ENCODE measurements around the gene PAIP2B. TPM values are rescaled to one million over a fixed set of nuclear protein-coding genes. Genes with fewer than 3 reads are reported as not detected.

Gene PAIP2B
- total RNA-seq, 4 donors from 2014 or later, result 8.6 to 13.2 (median 10.7) TPM

DNA sequence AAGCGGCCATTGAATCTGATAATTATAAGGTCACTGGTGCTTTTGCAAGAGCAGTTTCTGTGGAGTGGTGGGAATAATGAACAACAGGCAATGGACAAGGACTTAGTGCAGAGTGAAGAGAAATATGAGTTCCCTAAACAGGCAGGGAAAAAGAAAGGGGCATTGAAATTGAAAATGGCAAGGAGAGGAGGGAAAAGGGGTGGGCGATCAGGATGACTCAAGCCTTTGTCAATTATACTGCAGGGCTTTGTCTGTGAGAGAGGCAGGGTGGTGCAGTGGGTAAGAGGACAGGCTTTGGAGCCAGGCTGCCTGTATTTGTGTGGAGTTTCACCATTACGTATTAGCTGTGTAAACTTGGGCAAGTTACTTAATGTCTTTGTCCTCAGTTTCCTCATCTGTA is 29.5 kb upstream of the PAIP2B start:
- H3K27ac ChIP-seq, result no peak overlapping the region
- intact Hi-C loops (cut with DNase I), result no loop called here
- WGBS, 2 donors, result 72 to 87% methylated on average over 3 of the region's 3 CpGs
- no peak overlapping the region for H3K4me3 ChIP-seq (replicated peaks in 1 of 3)
- no peak for DNase-seq
- no peak for TF ChIP-seq POLR2A (IDR thresholded peaks at IDR 0.05)
- TF ChIP-seq, protein P1, sequence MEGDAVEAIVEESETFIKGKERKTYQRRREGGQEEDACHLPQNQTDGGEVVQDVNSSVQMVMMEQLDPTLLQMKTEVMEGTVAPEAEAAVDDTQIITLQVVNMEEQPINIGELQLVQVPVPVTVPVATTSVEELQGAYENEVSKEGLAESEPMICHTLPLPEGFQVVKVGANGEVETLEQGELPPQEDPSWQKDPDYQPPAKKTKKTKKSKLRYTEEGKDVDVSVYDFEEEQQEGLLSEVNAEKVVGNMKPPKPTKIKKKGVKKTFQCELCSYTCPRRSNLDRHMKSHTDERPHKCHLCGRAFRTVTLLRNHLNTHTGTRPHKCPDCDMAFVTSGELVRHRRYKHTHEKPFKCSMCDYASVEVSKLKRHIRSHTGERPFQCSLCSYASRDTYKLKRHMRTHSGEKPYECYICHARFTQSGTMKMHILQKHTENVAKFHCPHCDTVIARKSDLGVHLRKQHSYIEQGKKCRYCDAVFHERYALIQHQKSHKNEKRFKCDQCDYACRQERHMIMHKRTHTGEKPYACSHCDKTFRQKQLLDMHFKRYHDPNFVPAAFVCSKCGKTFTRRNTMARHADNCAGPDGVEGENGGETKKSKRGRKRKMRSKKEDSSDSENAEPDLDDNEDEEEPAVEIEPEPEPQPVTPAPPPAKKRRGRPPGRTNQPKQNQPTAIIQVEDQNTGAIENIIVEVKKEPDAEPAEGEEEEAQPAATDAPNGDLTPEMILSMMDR (IDR thresholded peaks at IDR 0.05), result no peak
- no peaks in the 10 kb centered on the region for H3K4me1 ChIP-seq
- H3K9me3 ChIP-seq, result no peaks in the 10 kb centered on the region
- no peaks in the 10 kb centered on the region for H3K36me3 ChIP-seq
- no peaks in the 10 kb centered on the region for H3K27me3 ChIP-seq

DNA sequence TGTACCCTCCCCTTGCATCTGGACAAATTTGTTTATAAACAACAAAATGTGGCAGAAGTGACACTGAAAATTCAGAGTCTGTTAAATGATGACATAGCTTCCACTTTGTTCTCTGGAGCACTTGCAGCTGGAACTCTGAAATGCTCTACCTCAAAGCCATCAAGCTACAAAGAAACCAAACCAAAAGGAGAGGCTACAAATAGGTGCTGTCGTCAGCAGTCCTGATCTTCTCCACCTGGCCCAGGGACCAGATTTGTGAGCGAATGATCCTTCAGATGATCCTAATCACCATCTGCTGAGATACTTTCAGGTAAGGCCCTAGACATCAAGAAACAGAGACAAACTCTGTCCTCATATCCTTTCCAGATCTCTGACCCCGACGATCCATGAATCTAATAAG is 27.9 kb upstream of the PAIP2B start:
- no peak overlapping the region for H3K4me3 ChIP-seq (replicated peaks in 1 of 3)
- DNase-seq, result no peak
- 95 to 96% methylated on average over 4 of the region's 4 CpGs for WGBS, 2 donors
- no peaks in the 10 kb centered on the region for H3K9me3 ChIP-seq
- TF ChIP-seq, protein P1 (IDR thresholded peaks at IDR 0.05), result no peak
- no peak for TF ChIP-seq POLR2A (IDR thresholded peaks at IDR 0.05)
- H3K27me3 ChIP-seq, result no peaks in the 10 kb centered on the region
- H3K4me1 ChIP-seq, result no peaks in the 10 kb centered on the region
- intact Hi-C loops (cut with DNase I), result no loop called here
- no peak overlapping the region for H3K27ac ChIP-seq
- no peaks in the 10 kb centered on the region for H3K36me3 ChIP-seq

DNA sequence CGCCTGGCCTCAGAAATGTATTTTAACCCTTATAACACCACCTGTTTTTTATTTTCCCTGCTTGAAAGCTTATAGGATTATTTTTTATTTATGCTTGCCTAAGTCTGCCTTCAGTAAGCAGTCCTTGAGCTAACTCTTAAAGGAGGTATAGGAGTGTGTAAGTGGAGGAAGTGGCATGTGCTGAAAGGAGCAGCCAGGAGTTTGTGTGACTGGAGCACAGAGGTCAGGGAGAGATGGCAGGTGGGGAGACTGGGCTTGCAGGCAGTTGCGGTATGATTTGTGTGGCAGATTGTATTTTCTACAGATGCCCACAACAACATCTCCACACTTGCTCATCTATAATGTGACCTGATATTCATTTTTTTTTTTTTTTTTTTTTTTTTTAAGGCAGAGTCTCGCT is 27.2 kb upstream of the PAIP2B start:
- no peaks in the 10 kb centered on the region for H3K4me1 ChIP-seq
- no peak overlapping the region for H3K27ac ChIP-seq
- DNase-seq, result no peak
- H3K27me3 ChIP-seq, result no peaks in the 10 kb centered on the region
- no peaks in the 10 kb centered on the region for H3K36me3 ChIP-seq
- no peak overlapping the region for H3K4me3 ChIP-seq (replicated peaks in 1 of 3)
- no peaks in the 10 kb centered on the region for H3K9me3 ChIP-seq
- TF ChIP-seq POLR2A (IDR thresholded peaks at IDR 0.05), result no peak
- TF ChIP-seq, protein P1 (IDR thresholded peaks at IDR 0.05), result no peak
- intact Hi-C loops (cut with DNase I), result no loop called here
- 88 to 92% methylated on average over 3 of the region's 3 CpGs for WGBS, 2 donors

DNA sequence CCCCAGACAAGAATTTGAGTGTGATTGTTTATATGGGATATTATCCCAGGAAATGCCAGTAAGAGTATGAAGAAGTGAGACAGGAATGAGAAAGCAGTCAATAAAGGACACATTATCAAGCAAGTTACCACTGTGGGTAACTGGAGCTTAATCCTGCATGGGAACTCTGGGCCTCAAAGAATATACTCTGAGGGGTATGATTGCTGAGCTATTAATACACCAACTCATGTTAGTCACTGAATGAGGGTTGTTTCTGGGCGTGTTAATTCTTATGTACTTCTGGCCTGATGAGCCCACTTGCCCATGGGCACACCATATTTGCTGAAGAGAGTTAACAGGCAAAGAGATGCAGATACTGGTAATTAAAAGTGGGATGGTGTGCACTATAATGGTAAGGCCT is 26.6 kb upstream of the PAIP2B start:
- H3K4me1 ChIP-seq, result no peaks in the 10 kb centered on the region
- no peaks in the 10 kb centered on the region for H3K36me3 ChIP-seq
- 88 to 91% methylated on average over 1 of the region's 1 CpG for WGBS, 2 donors
- no peak for TF ChIP-seq POLR2A (IDR thresholded peaks at IDR 0.05)
- TF ChIP-seq, protein P1 (IDR thresholded peaks at IDR 0.05), result no peak
- intact Hi-C loops (cut with DNase I), result no loop called here
- H3K9me3 ChIP-seq, result no peaks in the 10 kb centered on the region
- no peaks in the 10 kb centered on the region for H3K27me3 ChIP-seq
- H3K27ac ChIP-seq, result no peak overlapping the region
- H3K4me3 ChIP-seq (replicated peaks in 1 of 3), result no peak overlapping the region
- no peak for DNase-seq

DNA sequence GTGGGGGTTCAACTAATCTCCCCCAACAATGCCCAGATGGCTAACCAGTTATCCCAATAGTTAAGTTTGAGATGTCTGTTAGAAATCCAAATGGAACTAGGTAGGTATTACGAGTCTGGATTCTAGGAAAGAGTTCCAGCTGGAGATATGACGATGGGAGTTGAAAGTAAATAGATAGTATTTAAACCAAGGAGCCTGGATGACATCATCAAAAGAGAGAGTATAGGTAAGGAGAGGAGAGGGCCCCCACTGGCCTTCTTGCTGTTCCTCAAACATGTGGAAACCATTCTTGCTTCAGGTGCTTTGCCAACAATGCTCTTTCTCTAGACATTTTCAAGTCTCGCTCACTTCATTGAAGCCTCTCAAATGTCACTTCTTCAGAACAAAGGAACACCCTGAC is 26.0 kb upstream of the PAIP2B start:
- Histone ChIP-seq H3K4me1 (no peaks in the 10 kb centered on the region), H3K4me3 (replicated peaks in 1 of 3) (no peak overlapping the region), H3K9me3 (no peaks in the 10 kb centered on the region), H3K27me3 (no peaks in the 10 kb centered on the region), H3K27ac (no peak overlapping the region), H3K36me3 (no peaks in the 10 kb centered on the region)
- 89 to 93% methylated on average over 3 of the region's 3 CpGs for WGBS, 2 donors
- no peak for DNase-seq
- intact Hi-C loops (cut with DNase I), result no loop called here
- TF ChIP-seq, protein P1 (IDR thresholded peaks at IDR 0.05), result no peak
- TF ChIP-seq POLR2A (IDR thresholded peaks at IDR 0.05), result no peak
